ENCODE data around the gene PSMG4.

The PSMG4 gene

GRCh38 chr6:3306848-3307247, 48.1 kb downstream of the PSMG4 start:
- no peaks in the 10 kb centered on the region for H3K36me3 ChIP-seq (ENCODE audit: control insufficient read depth, insufficient read depth, low read length)
- no peaks in the 10 kb centered on the region for H3K4me1 ChIP-seq (ENCODE audit: control insufficient read depth, insufficient read depth, low read length)
- no peak overlapping the region for H3K27ac ChIP-seq (ENCODE audit: insufficient read depth, low read depth, low read length, poor library complexity, severe bottlenecking)
- no peaks in the 10 kb centered on the region for H3K27me3 ChIP-seq (ENCODE audit: control insufficient read depth, insufficient read depth, low read length, poor library complexity, severe bottlenecking)
- H3K9me3 ChIP-seq (ENCODE audit: control insufficient read depth, low read length) = no peaks in the 10 kb centered on the region
- 97% methylated on average over 10 of the region's 10 CpGs for WGBS, 2 experiments
- no peak overlapping the region for H3K4me3 ChIP-seq (ENCODE audit: insufficient read depth, low read depth, low read length)

DNA sequence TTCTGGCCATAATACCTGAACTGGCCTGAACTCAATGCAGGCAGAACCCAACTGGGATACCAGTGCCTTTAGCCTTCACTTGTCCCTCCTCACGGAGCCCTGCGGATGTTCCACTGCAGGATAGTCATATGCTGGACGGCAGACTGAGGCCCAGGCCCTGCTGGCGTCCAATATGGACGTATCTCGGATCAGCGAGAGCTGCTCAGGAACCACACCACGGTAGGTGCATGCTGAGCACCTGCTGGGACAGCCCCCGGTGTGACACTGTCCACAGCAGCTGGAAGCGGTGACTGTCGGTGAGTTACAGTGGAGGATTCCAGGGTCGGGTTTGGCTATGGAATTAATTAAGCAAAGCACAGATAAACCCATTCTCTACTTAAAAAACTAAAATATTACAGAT, 48.7 kb downstream of the PSMG4 start:
- Histone ChIP-seq H3K9me3 (ENCODE audit: control insufficient read depth, low read length) (no peaks in the 10 kb centered on the region), H3K36me3 (ENCODE audit: control insufficient read depth, insufficient read depth, low read length) (no peaks in the 10 kb centered on the region), H3K27ac (ENCODE audit: insufficient read depth, low read depth, low read length, poor library complexity, severe bottlenecking) (no peak overlapping the region), H3K27me3 (ENCODE audit: control insufficient read depth, insufficient read depth, low read length, poor library complexity, severe bottlenecking) (no peaks in the 10 kb centered on the region), H3K4me3 (ENCODE audit: insufficient read depth, low read depth, low read length) (no peak overlapping the region), H3K4me1 (ENCODE audit: control insufficient read depth, insufficient read depth, low read length) (no peaks in the 10 kb centered on the region)
- 86 to 88% methylated on average over 11 to 12 of the region's 12 CpGs for WGBS, 2 experiments

DNA sequence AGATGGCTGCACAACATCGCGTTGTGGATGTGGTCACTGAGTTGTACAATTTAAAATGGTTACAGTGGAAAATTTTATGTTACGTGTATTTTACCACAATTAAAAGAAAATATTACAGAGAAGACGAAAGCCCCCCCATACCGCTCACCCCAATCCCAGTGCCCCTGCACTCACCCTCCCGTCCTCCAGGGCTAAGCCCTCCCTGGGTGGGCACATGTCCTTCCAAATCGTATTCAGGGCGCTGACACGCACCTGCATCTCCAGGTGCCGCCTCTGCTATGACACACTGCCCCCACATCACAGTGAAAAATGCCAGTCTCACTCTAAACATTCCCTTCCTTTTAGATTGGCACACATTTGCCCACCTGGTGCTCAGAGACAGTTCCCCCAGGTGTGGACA, 49.4 kb downstream of the PSMG4 start:
- no peaks in the 10 kb centered on the region for H3K27me3 ChIP-seq (ENCODE audit: control insufficient read depth, insufficient read depth, low read length, poor library complexity, severe bottlenecking)
- no peak overlapping the region for H3K27ac ChIP-seq (ENCODE audit: insufficient read depth, low read depth, low read length, poor library complexity, severe bottlenecking)
- H3K4me1 ChIP-seq (ENCODE audit: control insufficient read depth, insufficient read depth, low read length) = no peaks in the 10 kb centered on the region
- H3K9me3 ChIP-seq (ENCODE audit: control insufficient read depth, low read length) = no peaks in the 10 kb centered on the region
- H3K4me3 ChIP-seq (ENCODE audit: insufficient read depth, low read depth, low read length) = no peak overlapping the region
- 85 to 86% methylated on average over 9 to 10 of the region's 10 CpGs for WGBS, 2 experiments
- H3K36me3 ChIP-seq (ENCODE audit: control insufficient read depth, insufficient read depth, low read length) = no peaks in the 10 kb centered on the region

GRCh38 chr6:3309391-3310050, 50.8 kb downstream of the PSMG4 start:
- Histone ChIP-seq H3K4me1 (ENCODE audit: control insufficient read depth, insufficient read depth, low read length) (no peaks in the 10 kb centered on the region), H3K27me3 (ENCODE audit: control insufficient read depth, insufficient read depth, low read length, poor library complexity, severe bottlenecking) (no peaks in the 10 kb centered on the region), H3K36me3 (ENCODE audit: control insufficient read depth, insufficient read depth, low read length) (no peaks in the 10 kb centered on the region), H3K4me3 (ENCODE audit: insufficient read depth, low read depth, low read length) (no peak overlapping the region), H3K9me3 (ENCODE audit: control insufficient read depth, low read length) (no peaks in the 10 kb centered on the region), H3K27ac (ENCODE audit: insufficient read depth, low read depth, low read length, poor library complexity, severe bottlenecking) (no peak overlapping the region)
- WGBS, 2 experiments = 80 to 85% methylated on average over 11 of the region's 11 CpGs

DNA sequence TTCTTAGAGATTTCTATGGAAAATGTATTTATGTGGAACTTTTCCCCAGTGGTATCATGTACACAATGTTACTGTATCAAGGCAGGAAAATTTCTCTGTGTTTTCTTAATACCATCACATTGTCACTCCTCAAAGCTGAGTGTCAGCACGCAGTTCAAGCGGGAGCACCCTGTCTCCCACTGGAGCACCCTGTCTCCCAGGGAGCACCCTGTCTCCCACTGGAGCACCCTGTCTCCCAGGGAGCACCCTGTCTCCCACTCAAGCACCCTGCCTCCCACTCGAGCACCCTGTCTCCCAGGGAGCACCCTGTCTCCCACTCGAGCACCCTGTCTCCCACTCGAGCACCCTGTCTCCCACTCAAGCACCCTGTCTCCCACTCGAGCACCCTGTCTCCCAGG, 51.3 kb downstream of the PSMG4 start:
- H3K36me3 ChIP-seq (ENCODE audit: control insufficient read depth, insufficient read depth, low read length) = no peaks in the 10 kb centered on the region
- no peaks in the 10 kb centered on the region for H3K4me1 ChIP-seq (ENCODE audit: control insufficient read depth, insufficient read depth, low read length)
- no peak overlapping the region for H3K27ac ChIP-seq (ENCODE audit: insufficient read depth, low read depth, low read length, poor library complexity, severe bottlenecking)
- no peaks in the 10 kb centered on the region for H3K27me3 ChIP-seq (ENCODE audit: control insufficient read depth, insufficient read depth, low read length, poor library complexity, severe bottlenecking)
- H3K4me3 ChIP-seq (ENCODE audit: insufficient read depth, low read depth, low read length) = no peak overlapping the region
- H3K9me3 ChIP-seq (ENCODE audit: control insufficient read depth, low read length) = no peaks in the 10 kb centered on the region
- WGBS, 2 experiments = 86 to 95% methylated on average over 6 of the region's 6 CpGs

- Histone ChIP-seq H3K27ac (ENCODE audit: insufficient read depth, low read depth, low read length, poor library complexity, severe bottlenecking) (no peak overlapping the region), H3K4me3 (ENCODE audit: insufficient read depth, low read depth, low read length) (no peak overlapping the region), H3K9me3 (ENCODE audit: control insufficient read depth, low read length) (no peaks in the 10 kb centered on the region), H3K4me1 (ENCODE audit: control insufficient read depth, insufficient read depth, low read length) (no peaks in the 10 kb centered on the region), H3K27me3 (ENCODE audit: control insufficient read depth, insufficient read depth, low read length, poor library complexity, severe bottlenecking) (no peaks in the 10 kb centered on the region), H3K36me3 (ENCODE audit: control insufficient read depth, insufficient read depth, low read length) (no peaks in the 10 kb centered on the region)
- 94 to 97% methylated on average over 9 of the region's 9 CpGs for WGBS, 2 experiments
Observed at GRCh38 chr6:3310703-3311102, 52.0 kb downstream of the PSMG4 start.

DNA sequence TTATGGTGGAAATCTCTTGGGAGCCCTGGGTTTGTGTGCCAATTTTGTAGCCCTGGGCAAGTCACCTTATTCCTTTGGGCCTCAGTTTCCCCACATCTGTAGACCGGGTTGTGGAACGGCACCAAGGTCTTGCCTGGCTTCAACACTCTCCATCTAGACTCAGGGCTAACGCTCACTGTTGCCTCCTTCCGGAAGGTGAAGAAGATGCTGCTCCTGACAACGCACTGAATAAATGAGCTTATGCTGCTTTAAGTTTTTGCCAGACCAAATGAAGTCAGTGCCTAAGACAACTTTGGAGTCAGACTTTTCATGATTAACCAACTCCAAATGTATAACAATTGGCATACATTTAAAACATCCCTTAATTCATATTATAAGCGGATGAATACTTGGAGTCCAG, 53.1 kb downstream of the PSMG4 start:
- Histone ChIP-seq H3K4me1 (ENCODE audit: control insufficient read depth, insufficient read depth, low read length) (no peaks in the 10 kb centered on the region), H3K36me3 (ENCODE audit: control insufficient read depth, insufficient read depth, low read length) (no peaks in the 10 kb centered on the region), H3K27ac (ENCODE audit: insufficient read depth, low read depth, low read length, poor library complexity, severe bottlenecking) (no peak overlapping the region), H3K27me3 (ENCODE audit: control insufficient read depth, insufficient read depth, low read length, poor library complexity, severe bottlenecking) (no peaks in the 10 kb centered on the region), H3K4me3 (ENCODE audit: insufficient read depth, low read depth, low read length) (no peak overlapping the region), H3K9me3 (ENCODE audit: control insufficient read depth, low read length) (no peaks in the 10 kb centered on the region)
- WGBS, 2 experiments = 96% methylated on average over 6 of the region's 6 CpGs

- Histone ChIP-seq H3K9me3 (ENCODE audit: control insufficient read depth, low read length) (no peaks in the 10 kb centered on the region), H3K36me3 (ENCODE audit: control insufficient read depth, insufficient read depth, low read length) (no peaks in the 10 kb centered on the region), H3K27me3 (ENCODE audit: control insufficient read depth, insufficient read depth, low read length, poor library complexity, severe bottlenecking) (no peaks in the 10 kb centered on the region), H3K27ac (ENCODE audit: insufficient read depth, low read depth, low read length, poor library complexity, severe bottlenecking) (no peak overlapping the region), H3K4me1 (ENCODE audit: control insufficient read depth, insufficient read depth, low read length) (no peaks in the 10 kb centered on the region), H3K4me3 (ENCODE audit: insufficient read depth, low read depth, low read length) (no peak overlapping the region)
- 87 to 91% methylated on average over 11 of the region's 11 CpGs for WGBS, 2 experiments
Observed at GRCh38 chr6:3312604-3313231, 54.0 kb downstream of the PSMG4 start.

DNA sequence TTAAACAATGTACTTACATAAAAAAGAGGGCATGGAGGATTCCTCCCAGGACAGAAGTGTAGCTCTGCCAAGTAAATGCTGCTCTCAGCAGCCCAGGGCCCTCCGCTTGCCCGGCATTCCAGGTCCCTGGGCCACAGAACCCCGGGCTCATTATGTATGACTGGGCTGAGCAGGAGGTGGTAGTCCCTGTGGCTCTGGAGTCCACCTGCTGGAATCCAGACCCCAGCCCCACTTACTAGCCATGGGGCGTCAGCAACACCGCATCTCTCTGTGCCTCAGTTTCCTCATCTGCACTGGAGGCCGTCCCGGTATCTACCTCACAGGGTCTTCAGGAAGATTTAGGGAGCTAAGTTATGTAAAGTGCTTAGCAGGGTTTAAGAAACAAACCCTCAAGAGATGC, 55.4 kb downstream of the PSMG4 start:
- no peaks in the 10 kb centered on the region for H3K27me3 ChIP-seq (ENCODE audit: control insufficient read depth, insufficient read depth, low read length, poor library complexity, severe bottlenecking)
- no peak overlapping the region for H3K4me3 ChIP-seq (ENCODE audit: insufficient read depth, low read depth, low read length)
- H3K9me3 ChIP-seq (ENCODE audit: control insufficient read depth, low read length) = no peaks in the 10 kb centered on the region
- WGBS, 2 experiments = 81 to 82% methylated on average over 7 of the region's 7 CpGs
- no peaks in the 10 kb centered on the region for H3K4me1 ChIP-seq (ENCODE audit: control insufficient read depth, insufficient read depth, low read length)
- H3K36me3 ChIP-seq (ENCODE audit: control insufficient read depth, insufficient read depth, low read length) = no peaks in the 10 kb centered on the region
- H3K27ac ChIP-seq (ENCODE audit: insufficient read depth, low read depth, low read length, poor library complexity, severe bottlenecking) = no peak overlapping the region

GRCh38 chr6:3314621-3315467, 56.1 kb downstream of the PSMG4 start:
- no peaks in the 10 kb centered on the region for H3K36me3 ChIP-seq (ENCODE audit: control insufficient read depth, insufficient read depth, low read length)
- H3K9me3 ChIP-seq (ENCODE audit: control insufficient read depth, low read length) = no peaks in the 10 kb centered on the region
- no peaks in the 10 kb centered on the region for H3K4me1 ChIP-seq (ENCODE audit: control insufficient read depth, insufficient read depth, low read length)
- H3K4me3 ChIP-seq (ENCODE audit: insufficient read depth, low read depth, low read length) = no peak overlapping the region
- WGBS, 2 experiments = 94% methylated on average over 20 of the region's 20 CpGs
- H3K27ac ChIP-seq (ENCODE audit: insufficient read depth, low read depth, low read length, poor library complexity, severe bottlenecking) = no peak overlapping the region
- H3K27me3 ChIP-seq (ENCODE audit: control insufficient read depth, insufficient read depth, low read length, poor library complexity, severe bottlenecking) = no peaks in the 10 kb centered on the region

Data from ectodermal cell (in vitro differentiated cells).